Fibroblast of upper back skin (primary cell): ENCODE results near the gene SLC39A2.

Source experiments
- DNase-seq: peaks from one replicate; pipeline ENCODE4 v3.0.0-alpha.2; 2013

Gene SLC39A2

GRCh38 chr14:21050597-21050996, 51.5 kb downstream of the SLC39A2 start:
- no peak for DNase-seq
